ENCODE data around the gene GPBP1.

DNA sequence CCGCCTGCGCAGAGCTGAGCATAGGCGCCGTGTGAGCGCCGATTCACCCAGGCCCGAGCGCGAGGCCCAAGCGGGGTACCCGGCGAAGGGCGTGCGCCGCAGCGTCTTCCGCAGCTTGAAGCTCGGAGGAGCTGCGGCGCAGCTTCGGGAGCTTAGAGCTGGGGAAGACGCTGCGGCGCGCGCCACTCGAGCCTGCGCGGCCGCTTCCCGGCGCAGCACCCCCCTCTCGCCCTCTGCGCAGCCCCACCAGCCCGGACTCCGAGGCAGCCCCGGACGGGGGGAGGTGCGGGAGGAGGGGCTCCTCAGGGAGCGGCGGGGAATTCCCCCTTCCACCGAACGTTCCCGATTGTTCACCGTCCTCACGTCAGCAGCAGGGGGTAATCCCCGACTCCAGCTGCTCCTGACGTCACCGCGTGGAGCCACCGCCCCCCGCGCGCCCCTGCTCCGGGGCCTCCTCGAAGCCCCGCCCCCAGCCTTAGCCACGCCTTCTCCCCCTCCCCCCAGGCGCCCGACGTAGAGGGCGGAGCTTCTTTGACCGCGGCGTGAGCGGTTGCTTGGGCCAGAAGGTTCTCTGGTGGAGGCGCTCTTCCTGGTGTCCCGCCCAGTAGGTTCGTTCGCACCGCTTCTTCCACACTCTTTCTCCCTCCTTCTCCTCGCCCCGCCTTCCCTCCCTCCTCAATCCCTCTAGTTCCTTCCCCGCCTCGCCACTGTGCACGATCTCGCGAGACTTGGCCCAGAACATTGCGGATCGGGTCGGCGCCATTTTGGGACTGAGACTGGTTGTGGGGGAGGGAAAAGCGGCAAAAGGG, at the start of gene GPBP1:
- TF ChIP-seq, protein P1, sequence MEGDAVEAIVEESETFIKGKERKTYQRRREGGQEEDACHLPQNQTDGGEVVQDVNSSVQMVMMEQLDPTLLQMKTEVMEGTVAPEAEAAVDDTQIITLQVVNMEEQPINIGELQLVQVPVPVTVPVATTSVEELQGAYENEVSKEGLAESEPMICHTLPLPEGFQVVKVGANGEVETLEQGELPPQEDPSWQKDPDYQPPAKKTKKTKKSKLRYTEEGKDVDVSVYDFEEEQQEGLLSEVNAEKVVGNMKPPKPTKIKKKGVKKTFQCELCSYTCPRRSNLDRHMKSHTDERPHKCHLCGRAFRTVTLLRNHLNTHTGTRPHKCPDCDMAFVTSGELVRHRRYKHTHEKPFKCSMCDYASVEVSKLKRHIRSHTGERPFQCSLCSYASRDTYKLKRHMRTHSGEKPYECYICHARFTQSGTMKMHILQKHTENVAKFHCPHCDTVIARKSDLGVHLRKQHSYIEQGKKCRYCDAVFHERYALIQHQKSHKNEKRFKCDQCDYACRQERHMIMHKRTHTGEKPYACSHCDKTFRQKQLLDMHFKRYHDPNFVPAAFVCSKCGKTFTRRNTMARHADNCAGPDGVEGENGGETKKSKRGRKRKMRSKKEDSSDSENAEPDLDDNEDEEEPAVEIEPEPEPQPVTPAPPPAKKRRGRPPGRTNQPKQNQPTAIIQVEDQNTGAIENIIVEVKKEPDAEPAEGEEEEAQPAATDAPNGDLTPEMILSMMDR (conservative IDR thresholded peaks at IDR 0.05; ENCODE audit: low read depth, low read length): no peak
- TF ChIP-seq RAD21 (IDR thresholded peaks at IDR 0.05; ENCODE audit: low read length) (no peak), POLR2A (IDR thresholded peaks at IDR 0.05; ENCODE audit: low read depth, low read length) (peak; percentile 75)
